Panc1 (cell line): ENCODE measurements around the gene PKP2. TPM values are rescaled to one million over a fixed set of nuclear protein-coding genes. Genes with fewer than 3 reads are reported as not detected.

ENCODE experiments used
- ATAC-seq: fragments of 200-7000 bp; cut with Tn5 transposase; 2 replicates; pipeline ENCODE4 v1.9.1; 2020; ENCODE audit warnings: mild to moderate bottlenecking, moderate library complexity
- BruUV-seq: library from RNA; stranded (reverse); fragments of 400-500 nt; replicated peaks from 2 replicates; lab custom pipeline; 2021; lab: Mats Ljungman, UMichigan
- CTCF ChIA-PET: fragments of 300-600 bp; sonication (Branson Sonifier 250); formaldehyde crosslinking; loops from one replicate; lab custom pipeline; 2022; ENCODE audit warnings: antibody characterized with exemption; lab: Charles Lee
- POLR2A ChIA-PET: fragments of 300-600 bp; sonication (Branson Sonifier 250); formaldehyde crosslinking; loops from one replicate; lab custom pipeline; 2022; ENCODE audit warnings: antibody characterized with exemption; lab: Charles Lee
- DNase-seq: peaks from one replicate; pipeline ENCODE4 v3.0.0-alpha.2; 2010; ENCODE audit warnings: low read depth, low spot score
- H3K27ac ChIP-seq: 2 replicates; pipeline ENCODE4 v1.5.1; 2011; ENCODE audit warnings: mild to moderate bottlenecking, low read length, inconsistent platforms
- H3K27me3 ChIP-seq: fragments of 200-500 bp; sonication (Bioruptor generic); 2 replicates; pipeline ENCODE4 v1.6.0; 2014; ENCODE audit warnings: low read length, inconsistent platforms; ENCODE audit not compliant: control insufficient read depth, insufficient read depth
- H3K36me3 ChIP-seq: fragments of 200-500 bp; sonication (Bioruptor generic); 2 replicates; pipeline ENCODE4 v1.5.1; 2014; ENCODE audit warnings: inconsistent platforms, mild to moderate bottlenecking, low read length, moderate library complexity; ENCODE audit not compliant: control insufficient read depth, insufficient read depth
- H3K4me1 ChIP-seq: 2 replicates; pipeline ENCODE4 v1.5.1; 2011; ENCODE audit warnings: inconsistent platforms, mild to moderate bottlenecking, low read length, moderate library complexity; ENCODE audit not compliant: control insufficient read depth, insufficient read depth
- H3K4me3 ChIP-seq, 2 experiments: 2 replicates each; pipeline ENCODE4 v1.5.1; 2011 to 2012; ENCODE audit warnings: low read depth in 2 of 2, low read length in 2 of 2, mild to moderate bottlenecking in 2 of 2, inconsistent platforms in 1 of 2, moderate library complexity in 1 of 2
- H3K9me3 ChIP-seq: fragments of 200-500 bp; sonication (Bioruptor generic); 2 replicates; pipeline ENCODE4 v1.5.1; 2014; ENCODE audit warnings: low read depth, mild to moderate bottlenecking, inconsistent platforms, low read length, moderate library complexity; ENCODE audit not compliant: control insufficient read depth, insufficient read depth
- POLR2AphosphoS5 ChIP-seq: IDR thresholded peaks from 2 replicates; pipeline ENCODE4 v1.6.1; 2012; ENCODE audit warnings: mild to moderate bottlenecking, low read depth, low read length, moderate library complexity
- SIN3A ChIP-seq: IDR thresholded peaks from 2 replicates; pipeline ENCODE4 v1.6.1; 2012; ENCODE audit warnings: low read depth, mild to moderate bottlenecking, low read length, moderate library complexity, borderline replicate concordance; ENCODE audit not compliant: insufficient read depth
- TCF7L2 ChIP-seq: IDR thresholded peaks from 2 replicates; pipeline ENCODE4 v1.6.1; 2011; ENCODE audit warnings: mild to moderate bottlenecking, low read depth, low read length, inconsistent platforms
- in situ Hi-C: cut with HindIII; loops from 2 replicates; pipeline ENCODE4 v1.10.0; 2016; ENCODE audit warnings: low sequenced_read_pairs, low pct_unique_long_range_greater_than_20kb
- intact Hi-C: fragments of 100-400 bp; cut with micrococcal nuclease; formaldehyde crosslinking; loops from one replicate; pipeline ENCODE4 v1.10.0; 2022; ENCODE audit not compliant: unreplicated experiment
- total RNA-seq: library from RNA; stranded (reverse); gene quantifications from one replicate; pipeline ENCODE4 v1.2.1, GENCODE V29; 2021; ENCODE audit not compliant: unreplicated experiment
- TF ChIP-seq, protein P1 (sequence below), 2 experiments: IDR thresholded peaks; 2 replicates each; pipeline ENCODE4 v1.6.1; 2011 to 2012; ENCODE audit warnings: low read depth in 2 of 2, control low read depth in 1 of 2, low read length in 1 of 2, mild to moderate bottlenecking in 1 of 2, moderate library complexity in 1 of 2; ENCODE audit not compliant: insufficient read depth in 1 of 2
- TF ChIP-seq, protein P2 (sequence below): fragments of 450-650 bp; IDR thresholded peaks from 2 replicates; pipeline ENCODE4 v1.5.1; 2017; ENCODE audit warnings: mild to moderate bottlenecking

Gene PKP2
- total RNA-seq, 1 experiment from 2014 or later, result 2.2 TPM

DNA sequence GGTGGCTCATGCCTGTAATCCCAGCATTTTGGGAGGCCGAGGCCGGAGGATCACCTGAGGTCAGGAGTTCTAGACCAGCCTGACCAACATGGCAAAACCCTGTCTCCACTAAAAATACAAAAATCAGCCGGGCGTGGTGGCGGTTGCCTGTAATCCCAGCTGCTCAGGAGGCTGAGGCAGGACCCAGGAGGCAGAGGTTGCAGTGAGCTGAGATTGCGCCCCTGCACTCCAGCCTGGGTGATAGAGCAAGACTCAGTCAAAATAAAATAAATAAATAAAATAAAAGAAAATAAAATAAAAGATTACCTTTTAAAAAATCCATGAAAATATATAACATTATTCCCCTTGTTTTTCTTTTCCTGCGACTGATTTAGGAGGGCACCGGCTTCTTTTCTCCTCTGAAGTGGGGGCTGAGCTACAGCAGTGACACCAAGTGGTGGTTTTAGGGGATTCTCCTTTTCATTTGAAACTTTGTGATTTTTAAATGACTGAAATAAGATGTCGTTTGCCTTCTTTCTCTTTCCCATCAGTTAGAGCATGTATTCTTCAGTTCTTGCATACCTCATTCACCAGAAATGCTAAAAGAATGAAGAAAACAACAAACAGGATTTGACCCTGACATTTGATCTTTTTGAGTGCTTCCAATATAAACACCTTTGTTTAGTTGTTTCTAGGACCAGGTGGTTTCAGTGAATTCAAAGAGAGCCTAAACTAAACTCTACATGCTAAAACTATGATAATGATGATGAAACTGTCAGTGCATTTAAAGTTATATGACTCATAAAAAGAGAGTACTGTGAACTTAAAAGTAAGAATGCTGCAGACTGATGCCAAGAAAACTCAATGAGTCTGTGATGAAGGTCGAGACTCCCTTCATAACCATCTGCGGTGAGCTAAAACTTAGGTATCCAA lies 22.6 kb upstream of the PKP2 start:
- CTCF ChIA-PET, result no interaction called here
- BruUV-seq, result no TSS peak
- H3K4me3 ChIP-seq, result no peak overlapping the region
- POLR2A ChIA-PET, result no interaction called here
- ATAC-seq (0 out of 2 replicates have a peak, but pooled peaks have one; percentile 63), DNase-seq (no peak)
- no peaks in the 10 kb centered on the region for H3K9me3 ChIP-seq
- TF ChIP-seq SIN3A, result no peak
- TF ChIP-seq, protein P1, sequence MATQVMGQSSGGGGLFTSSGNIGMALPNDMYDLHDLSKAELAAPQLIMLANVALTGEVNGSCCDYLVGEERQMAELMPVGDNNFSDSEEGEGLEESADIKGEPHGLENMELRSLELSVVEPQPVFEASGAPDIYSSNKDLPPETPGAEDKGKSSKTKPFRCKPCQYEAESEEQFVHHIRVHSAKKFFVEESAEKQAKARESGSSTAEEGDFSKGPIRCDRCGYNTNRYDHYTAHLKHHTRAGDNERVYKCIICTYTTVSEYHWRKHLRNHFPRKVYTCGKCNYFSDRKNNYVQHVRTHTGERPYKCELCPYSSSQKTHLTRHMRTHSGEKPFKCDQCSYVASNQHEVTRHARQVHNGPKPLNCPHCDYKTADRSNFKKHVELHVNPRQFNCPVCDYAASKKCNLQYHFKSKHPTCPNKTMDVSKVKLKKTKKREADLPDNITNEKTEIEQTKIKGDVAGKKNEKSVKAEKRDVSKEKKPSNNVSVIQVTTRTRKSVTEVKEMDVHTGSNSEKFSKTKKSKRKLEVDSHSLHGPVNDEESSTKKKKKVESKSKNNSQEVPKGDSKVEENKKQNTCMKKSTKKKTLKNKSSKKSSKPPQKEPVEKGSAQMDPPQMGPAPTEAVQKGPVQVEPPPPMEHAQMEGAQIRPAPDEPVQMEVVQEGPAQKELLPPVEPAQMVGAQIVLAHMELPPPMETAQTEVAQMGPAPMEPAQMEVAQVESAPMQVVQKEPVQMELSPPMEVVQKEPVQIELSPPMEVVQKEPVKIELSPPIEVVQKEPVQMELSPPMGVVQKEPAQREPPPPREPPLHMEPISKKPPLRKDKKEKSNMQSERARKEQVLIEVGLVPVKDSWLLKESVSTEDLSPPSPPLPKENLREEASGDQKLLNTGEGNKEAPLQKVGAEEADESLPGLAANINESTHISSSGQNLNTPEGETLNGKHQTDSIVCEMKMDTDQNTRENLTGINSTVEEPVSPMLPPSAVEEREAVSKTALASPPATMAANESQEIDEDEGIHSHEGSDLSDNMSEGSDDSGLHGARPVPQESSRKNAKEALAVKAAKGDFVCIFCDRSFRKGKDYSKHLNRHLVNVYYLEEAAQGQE (IDR thresholded peaks at IDR 0.05; ENCODE audit: insufficient read depth in 1 of 2, low read depth in 2 of 2, low read length in 1 of 2), result no peak
- no peak for TF ChIP-seq TCF7L2
- TF ChIP-seq, protein P2, sequence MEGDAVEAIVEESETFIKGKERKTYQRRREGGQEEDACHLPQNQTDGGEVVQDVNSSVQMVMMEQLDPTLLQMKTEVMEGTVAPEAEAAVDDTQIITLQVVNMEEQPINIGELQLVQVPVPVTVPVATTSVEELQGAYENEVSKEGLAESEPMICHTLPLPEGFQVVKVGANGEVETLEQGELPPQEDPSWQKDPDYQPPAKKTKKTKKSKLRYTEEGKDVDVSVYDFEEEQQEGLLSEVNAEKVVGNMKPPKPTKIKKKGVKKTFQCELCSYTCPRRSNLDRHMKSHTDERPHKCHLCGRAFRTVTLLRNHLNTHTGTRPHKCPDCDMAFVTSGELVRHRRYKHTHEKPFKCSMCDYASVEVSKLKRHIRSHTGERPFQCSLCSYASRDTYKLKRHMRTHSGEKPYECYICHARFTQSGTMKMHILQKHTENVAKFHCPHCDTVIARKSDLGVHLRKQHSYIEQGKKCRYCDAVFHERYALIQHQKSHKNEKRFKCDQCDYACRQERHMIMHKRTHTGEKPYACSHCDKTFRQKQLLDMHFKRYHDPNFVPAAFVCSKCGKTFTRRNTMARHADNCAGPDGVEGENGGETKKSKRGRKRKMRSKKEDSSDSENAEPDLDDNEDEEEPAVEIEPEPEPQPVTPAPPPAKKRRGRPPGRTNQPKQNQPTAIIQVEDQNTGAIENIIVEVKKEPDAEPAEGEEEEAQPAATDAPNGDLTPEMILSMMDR, result peak; percentile 66
- in situ Hi-C loops (no loop called here), intact Hi-C loops (loop anchor here (1.0 kb wide), 1 partner anchor 162 kb away; no protein-coding TSS in a partner anchor)
- no peaks in the 10 kb centered on the region; the same call in 1 of the 2 replicates for H3K27me3 ChIP-seq
- no peak overlapping the region for H3K27ac ChIP-seq
- no peaks in the 10 kb centered on the region for H3K36me3 ChIP-seq
- no peaks in the 10 kb centered on the region for H3K4me1 ChIP-seq

DNA sequence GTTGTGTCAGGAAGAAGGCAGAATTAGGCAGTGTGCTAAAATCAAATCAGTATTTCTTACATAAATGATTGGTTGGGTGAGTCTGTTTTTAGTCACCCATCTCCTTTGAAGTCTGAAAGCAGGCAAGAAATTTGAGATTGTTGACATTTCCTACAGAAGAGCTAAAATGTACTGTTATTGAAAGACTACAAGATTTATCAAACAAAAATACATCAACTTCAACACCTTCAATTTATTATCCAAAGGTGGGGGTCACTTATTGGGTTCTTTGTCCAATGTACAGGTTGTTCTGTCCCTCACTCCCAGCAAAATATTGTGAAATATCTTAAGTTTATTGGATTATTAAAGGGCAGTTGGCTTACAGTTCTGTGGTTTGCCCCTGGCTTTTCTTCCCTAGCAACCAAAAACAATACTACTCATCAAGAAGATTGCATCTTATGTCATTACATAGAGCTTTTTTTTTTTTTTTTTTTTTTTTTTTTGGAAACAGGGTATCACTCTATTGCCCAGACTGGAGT lies 20.6 kb upstream of the PKP2 start:
- no peak for DNase-seq
- no TSS peak for BruUV-seq
- H3K4me1 ChIP-seq, result no peaks in the 10 kb centered on the region
- no peaks in the 10 kb centered on the region for H3K36me3 ChIP-seq
- no peaks in the 10 kb centered on the region for H3K9me3 ChIP-seq
- in situ Hi-C loops, result no loop called here
- ChIA-PET CTCF (no interaction called here), POLR2A (no interaction called here)
- no peaks in the 10 kb centered on the region; the same call in 1 of the 2 replicates for H3K27me3 ChIP-seq
- TF ChIP-seq, protein P2, result no peak
- TF ChIP-seq, protein P1 (IDR thresholded peaks at IDR 0.05; ENCODE audit: insufficient read depth in 1 of 2, low read depth in 2 of 2, low read length in 1 of 2), result no peak
- no peak for TF ChIP-seq POLR2AphosphoS5
- no peak for TF ChIP-seq SIN3A
- TF ChIP-seq TCF7L2, result no peak
- no peak overlapping the region for H3K4me3 ChIP-seq
- ATAC-seq, result no peak
- H3K27ac ChIP-seq, result no peak overlapping the region
- intact Hi-C loops, result no loop called here
